ENCODE results near the gene PLEKHA4. TPM values are rescaled to one million over a fixed set of nuclear protein-coding genes. Genes with fewer than 3 reads are reported as not detected.

Gene PLEKHA4, protein sequence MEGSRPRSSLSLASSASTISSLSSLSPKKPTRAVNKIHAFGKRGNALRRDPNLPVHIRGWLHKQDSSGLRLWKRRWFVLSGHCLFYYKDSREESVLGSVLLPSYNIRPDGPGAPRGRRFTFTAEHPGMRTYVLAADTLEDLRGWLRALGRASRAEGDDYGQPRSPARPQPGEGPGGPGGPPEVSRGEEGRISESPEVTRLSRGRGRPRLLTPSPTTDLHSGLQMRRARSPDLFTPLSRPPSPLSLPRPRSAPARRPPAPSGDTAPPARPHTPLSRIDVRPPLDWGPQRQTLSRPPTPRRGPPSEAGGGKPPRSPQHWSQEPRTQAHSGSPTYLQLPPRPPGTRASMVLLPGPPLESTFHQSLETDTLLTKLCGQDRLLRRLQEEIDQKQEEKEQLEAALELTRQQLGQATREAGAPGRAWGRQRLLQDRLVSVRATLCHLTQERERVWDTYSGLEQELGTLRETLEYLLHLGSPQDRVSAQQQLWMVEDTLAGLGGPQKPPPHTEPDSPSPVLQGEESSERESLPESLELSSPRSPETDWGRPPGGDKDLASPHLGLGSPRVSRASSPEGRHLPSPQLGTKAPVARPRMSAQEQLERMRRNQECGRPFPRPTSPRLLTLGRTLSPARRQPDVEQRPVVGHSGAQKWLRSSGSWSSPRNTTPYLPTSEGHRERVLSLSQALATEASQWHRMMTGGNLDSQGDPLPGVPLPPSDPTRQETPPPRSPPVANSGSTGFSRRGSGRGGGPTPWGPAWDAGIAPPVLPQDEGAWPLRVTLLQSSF
- 22.7 TPM for polyA plus RNA-seq (2012; ENCODE audit: insufficient read length, low read depth)

DNA sequence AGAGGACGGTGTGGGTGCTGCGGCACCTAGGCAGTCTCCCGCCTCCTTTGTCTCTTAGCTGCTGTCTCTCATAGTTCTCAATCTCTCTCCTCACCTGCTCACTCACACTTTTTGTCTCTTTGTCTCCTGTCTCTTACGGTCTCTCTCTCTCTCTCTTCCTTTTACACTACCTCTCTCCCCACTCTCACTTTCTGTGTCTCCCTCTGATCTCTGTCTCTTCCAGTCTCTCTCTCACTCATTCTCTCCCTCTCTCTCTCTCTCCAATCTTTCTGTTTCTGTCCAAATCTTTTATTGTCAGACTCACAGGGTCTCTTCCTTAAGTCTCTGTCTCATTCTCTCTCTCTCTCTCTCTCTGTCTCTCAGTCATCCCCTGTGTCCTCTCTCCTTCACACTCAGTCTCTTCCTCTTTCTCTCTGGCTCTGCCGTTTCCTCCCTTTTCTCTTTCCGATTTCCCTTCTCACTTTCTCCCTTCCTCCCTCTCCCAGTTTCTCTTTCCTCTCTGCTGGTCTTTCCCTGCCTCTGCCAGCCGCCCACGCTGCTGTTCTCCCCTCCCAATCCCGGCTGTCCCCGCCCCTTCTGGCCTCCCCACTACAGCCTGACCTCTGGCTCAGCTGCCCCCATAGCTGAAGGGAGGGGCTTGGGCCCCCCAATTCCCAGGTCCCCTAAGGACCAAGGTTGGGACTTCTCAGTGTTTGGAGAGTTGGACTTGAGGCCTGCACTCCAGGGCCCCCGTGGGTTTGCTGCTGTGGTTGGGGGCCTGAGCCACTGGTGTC is at the start of gene PLEKHA4:
TSS of gene PLEKHA4 (minus strand) at position 504 of the 773 bp plus-strand sequence. CDS start 997 bp downstream, outside the sequence.
- TF ChIP-seq, protein P1, sequence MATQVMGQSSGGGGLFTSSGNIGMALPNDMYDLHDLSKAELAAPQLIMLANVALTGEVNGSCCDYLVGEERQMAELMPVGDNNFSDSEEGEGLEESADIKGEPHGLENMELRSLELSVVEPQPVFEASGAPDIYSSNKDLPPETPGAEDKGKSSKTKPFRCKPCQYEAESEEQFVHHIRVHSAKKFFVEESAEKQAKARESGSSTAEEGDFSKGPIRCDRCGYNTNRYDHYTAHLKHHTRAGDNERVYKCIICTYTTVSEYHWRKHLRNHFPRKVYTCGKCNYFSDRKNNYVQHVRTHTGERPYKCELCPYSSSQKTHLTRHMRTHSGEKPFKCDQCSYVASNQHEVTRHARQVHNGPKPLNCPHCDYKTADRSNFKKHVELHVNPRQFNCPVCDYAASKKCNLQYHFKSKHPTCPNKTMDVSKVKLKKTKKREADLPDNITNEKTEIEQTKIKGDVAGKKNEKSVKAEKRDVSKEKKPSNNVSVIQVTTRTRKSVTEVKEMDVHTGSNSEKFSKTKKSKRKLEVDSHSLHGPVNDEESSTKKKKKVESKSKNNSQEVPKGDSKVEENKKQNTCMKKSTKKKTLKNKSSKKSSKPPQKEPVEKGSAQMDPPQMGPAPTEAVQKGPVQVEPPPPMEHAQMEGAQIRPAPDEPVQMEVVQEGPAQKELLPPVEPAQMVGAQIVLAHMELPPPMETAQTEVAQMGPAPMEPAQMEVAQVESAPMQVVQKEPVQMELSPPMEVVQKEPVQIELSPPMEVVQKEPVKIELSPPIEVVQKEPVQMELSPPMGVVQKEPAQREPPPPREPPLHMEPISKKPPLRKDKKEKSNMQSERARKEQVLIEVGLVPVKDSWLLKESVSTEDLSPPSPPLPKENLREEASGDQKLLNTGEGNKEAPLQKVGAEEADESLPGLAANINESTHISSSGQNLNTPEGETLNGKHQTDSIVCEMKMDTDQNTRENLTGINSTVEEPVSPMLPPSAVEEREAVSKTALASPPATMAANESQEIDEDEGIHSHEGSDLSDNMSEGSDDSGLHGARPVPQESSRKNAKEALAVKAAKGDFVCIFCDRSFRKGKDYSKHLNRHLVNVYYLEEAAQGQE (IDR thresholded peaks at IDR 0.05; ENCODE audit: insufficient read depth in 1 of 2, low read depth in 2 of 2, low read length in 2 of 2), result no peak
- 0 out of 2 replicates have a peak, but pooled peaks have one; percentile 55 for TF ChIP-seq TAF1 (IDR thresholded peaks at IDR 0.05; ENCODE audit: borderline replicate concordance, insufficient read depth, low read length)
- TF ChIP-seq POLR2AphosphoS5 (IDR thresholded peaks at IDR 0.05; ENCODE audit: low read depth, low read length), result peak; percentile 60; the same call in 1 of the 2 replicates
- no peak for TF ChIP-seq SIN3A (IDR thresholded peaks at IDR 0.05; ENCODE audit: borderline replicate concordance, insufficient read depth, low read length)

DNA sequence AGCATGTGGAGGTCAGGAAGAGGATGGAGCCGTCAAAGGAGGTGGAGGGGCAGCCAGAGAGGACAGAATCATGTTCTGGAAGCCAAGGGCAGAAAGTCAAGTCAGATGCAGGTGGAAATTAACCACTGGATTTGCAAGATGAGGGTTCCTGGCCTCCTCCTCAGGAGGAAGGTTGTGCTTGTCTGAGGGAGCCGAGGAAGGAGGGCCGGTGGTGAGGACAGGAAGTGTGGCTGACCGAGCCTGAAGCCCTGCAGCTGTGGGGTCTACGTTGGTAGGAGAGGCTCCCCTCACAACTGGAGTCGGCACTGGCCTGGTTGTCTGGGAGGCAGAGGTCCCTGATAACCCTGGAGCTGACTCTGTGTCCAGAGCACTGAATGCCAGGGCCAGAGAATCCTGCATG is 49.7 kb upstream of the PLEKHA4 start:
- TF ChIP-seq, protein P1 (IDR thresholded peaks at IDR 0.05; ENCODE audit: insufficient read depth in 1 of 2, low read depth in 2 of 2, low read length in 2 of 2), result no peak
- TF ChIP-seq TAF1 (IDR thresholded peaks at IDR 0.05; ENCODE audit: borderline replicate concordance, insufficient read depth, low read length), result no peak
- TF ChIP-seq POLR2AphosphoS5 (IDR thresholded peaks at IDR 0.05; ENCODE audit: low read depth, low read length), result no peak
- TF ChIP-seq SIN3A (IDR thresholded peaks at IDR 0.05; ENCODE audit: borderline replicate concordance, insufficient read depth, low read length), result no peak
- no peak for TF ChIP-seq FOXP2 (optimal IDR thresholded peaks at IDR 0.05; ENCODE audit: borderline replicate concordance, extremely low read depth, extremely low read length, insufficient read depth)

DNA sequence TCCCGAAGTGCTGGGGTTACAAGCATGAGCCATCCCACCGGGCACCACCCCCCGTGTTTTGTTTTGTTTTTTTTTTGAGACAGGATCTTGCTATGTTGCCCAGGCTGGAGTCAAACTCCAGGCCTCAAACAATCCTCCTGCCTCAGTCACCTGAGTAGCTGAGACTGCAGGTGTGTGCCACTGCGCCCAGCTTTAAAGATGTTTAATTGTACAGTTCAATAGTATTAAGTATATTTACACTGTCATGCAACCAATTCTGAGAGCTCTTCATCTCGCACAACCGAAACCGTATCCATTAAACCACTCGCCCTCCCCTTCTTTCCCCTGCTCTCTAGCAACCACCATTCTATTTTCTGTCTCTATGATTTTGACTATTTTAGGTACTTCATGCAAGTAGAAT is 47.3 kb upstream of the PLEKHA4 start:
- TF ChIP-seq FOXP2 (optimal IDR thresholded peaks at IDR 0.05; ENCODE audit: borderline replicate concordance, extremely low read depth, extremely low read length, insufficient read depth) (no peak), POLR2AphosphoS5 (IDR thresholded peaks at IDR 0.05; ENCODE audit: low read depth, low read length) (no peak)
- TF ChIP-seq, protein P1 (IDR thresholded peaks at IDR 0.05; ENCODE audit: insufficient read depth in 1 of 2, low read depth in 2 of 2, low read length in 2 of 2), result no peak

DNA sequence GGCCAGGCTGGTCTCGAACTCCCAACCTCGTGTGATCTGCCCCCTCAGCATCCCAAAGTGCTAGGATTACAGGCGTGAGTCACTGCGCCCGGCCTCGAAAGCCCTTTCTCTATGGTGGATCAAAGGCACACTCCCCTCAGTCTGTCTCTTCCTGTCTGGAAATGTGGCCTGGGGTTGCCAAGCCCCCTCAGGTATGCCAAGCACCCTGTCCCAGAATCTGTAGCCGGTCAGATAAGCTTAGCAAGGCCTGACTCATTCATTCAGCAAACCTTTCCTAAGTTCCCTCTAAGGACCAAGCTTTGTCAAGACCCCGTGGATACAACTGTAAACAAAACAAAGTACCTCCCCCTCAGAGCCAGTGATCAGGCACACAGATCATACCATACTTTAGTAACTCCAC is 45.8 kb upstream of the PLEKHA4 start:
- TF ChIP-seq POLR2AphosphoS5 (IDR thresholded peaks at IDR 0.05; ENCODE audit: low read depth, low read length), result no peak
- TF ChIP-seq, protein P1 (IDR thresholded peaks at IDR 0.05; ENCODE audit: insufficient read depth in 1 of 2, low read depth in 2 of 2, low read length in 2 of 2), result no peak
- no peak for TF ChIP-seq TAF1 (IDR thresholded peaks at IDR 0.05; ENCODE audit: borderline replicate concordance, insufficient read depth, low read length)
- no peak for TF ChIP-seq SIN3A (IDR thresholded peaks at IDR 0.05; ENCODE audit: borderline replicate concordance, insufficient read depth, low read length)
- TF ChIP-seq FOXP2 (optimal IDR thresholded peaks at IDR 0.05; ENCODE audit: borderline replicate concordance, extremely low read depth, extremely low read length, insufficient read depth), result no peak

Measured in PFSK-1 (cell line).